Choroid plexus epithelial cell (primary cell): ENCODE measurements around the gene SLC15A5.

Experiments used
- DNase-seq: peaks from one replicate; pipeline ENCODE4 v3.0.0-alpha.2; 2010; ENCODE audit warnings: low read depth
- H3K4me3 ChIP-seq: 2 replicates; pipeline ENCODE4 v1.5.1; 2011; ENCODE audit warnings: low read depth, mild to moderate bottlenecking, control low read depth, low read length, moderate library complexity
- TF ChIP-seq, protein P1 (sequence below): conservative IDR thresholded peaks from 2 replicates; pipeline ENCODE4 v1.5.1; 2011; ENCODE audit warnings: low read depth, mild to moderate bottlenecking, control low read depth, inconsistent platforms, low read length, moderate library complexity

SLC15A5 gene, protein sequence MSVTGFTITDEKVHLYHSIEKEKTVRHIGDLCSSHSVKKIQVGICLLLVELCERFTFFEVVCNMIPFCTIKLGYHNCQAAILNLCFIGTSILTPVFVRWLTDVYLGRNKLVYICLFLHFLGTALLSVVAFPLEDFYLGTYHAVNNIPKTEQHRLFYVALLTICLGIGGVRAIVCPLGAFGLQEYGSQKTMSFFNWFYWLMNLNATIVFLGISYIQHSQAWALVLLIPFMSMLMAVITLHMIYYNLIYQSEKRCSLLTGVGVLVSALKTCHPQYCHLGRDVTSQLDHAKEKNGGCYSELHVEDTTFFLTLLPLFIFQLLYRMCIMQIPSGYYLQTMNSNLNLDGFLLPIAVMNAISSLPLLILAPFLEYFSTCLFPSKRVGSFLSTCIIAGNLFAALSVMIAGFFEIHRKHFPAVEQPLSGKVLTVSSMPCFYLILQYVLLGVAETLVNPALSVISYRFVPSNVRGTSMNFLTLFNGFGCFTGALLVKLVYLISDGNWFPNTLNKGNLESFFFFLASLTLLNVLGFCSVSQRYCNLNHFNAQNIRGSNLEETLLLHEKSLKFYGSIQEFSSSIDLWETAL

GRCh38 chr12:16277585-16277984, at the start of gene SLC15A5:
Gene SLC15A5 (minus strand): TSS chr12:16277685. CDS start chr12:16277685, 0 bp downstream.
- DNase-seq = no peak
- H3K4me3 ChIP-seq = no peak within 1 kb of the TSS
- TF ChIP-seq, protein P1, sequence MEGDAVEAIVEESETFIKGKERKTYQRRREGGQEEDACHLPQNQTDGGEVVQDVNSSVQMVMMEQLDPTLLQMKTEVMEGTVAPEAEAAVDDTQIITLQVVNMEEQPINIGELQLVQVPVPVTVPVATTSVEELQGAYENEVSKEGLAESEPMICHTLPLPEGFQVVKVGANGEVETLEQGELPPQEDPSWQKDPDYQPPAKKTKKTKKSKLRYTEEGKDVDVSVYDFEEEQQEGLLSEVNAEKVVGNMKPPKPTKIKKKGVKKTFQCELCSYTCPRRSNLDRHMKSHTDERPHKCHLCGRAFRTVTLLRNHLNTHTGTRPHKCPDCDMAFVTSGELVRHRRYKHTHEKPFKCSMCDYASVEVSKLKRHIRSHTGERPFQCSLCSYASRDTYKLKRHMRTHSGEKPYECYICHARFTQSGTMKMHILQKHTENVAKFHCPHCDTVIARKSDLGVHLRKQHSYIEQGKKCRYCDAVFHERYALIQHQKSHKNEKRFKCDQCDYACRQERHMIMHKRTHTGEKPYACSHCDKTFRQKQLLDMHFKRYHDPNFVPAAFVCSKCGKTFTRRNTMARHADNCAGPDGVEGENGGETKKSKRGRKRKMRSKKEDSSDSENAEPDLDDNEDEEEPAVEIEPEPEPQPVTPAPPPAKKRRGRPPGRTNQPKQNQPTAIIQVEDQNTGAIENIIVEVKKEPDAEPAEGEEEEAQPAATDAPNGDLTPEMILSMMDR = no peak

DNA sequence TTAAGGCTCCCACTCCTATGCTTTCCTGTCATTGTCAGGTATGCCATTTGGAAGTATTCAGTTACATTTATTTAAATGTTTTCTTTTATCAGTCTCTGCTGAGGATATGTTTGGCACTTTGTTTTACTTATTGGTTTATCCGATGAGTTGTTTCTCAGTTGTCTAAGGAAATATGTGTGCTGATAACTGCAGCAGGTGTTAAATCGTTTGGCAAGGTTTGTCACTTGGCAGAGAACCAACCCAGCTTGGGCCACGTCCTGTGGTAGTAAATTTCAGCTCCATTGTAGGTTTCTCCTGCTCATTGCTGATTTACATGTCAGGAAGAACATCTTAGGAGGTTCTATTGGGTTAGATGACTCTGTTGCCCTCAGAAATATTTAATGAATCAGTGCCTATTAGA, 47.9 kb upstream of the SLC15A5 start:
- DNase-seq = no peak

DNA sequence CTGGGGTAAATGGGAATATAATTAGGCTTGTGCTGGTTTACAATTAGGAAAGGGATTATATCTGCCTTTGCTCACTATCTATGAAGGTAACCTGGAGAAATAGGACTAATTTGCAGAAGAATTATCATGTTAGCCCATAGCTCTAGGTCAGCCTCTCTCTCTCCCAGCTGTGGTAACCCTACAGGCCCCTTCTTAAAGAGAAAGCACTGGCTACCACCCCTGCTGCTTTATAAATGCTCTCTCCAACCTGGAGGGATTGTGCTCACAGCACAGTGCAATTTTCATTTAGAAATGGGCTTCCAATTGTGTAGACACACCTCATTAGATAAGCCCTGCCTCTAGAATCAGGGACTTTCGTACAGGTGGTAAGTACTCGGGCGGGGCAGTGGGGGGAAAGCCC, 47.3 kb upstream of the SLC15A5 start:
- DNase-seq = no peak
- H3K4me3 ChIP-seq = no peak overlapping the region
- TF ChIP-seq, protein P1 = no peak

More for the DNA sequence above, 47.9 kb upstream of the SLC15A5 start:
- H3K4me3 ChIP-seq = no peak overlapping the region
- TF ChIP-seq, protein P1 = no peak

DNA sequence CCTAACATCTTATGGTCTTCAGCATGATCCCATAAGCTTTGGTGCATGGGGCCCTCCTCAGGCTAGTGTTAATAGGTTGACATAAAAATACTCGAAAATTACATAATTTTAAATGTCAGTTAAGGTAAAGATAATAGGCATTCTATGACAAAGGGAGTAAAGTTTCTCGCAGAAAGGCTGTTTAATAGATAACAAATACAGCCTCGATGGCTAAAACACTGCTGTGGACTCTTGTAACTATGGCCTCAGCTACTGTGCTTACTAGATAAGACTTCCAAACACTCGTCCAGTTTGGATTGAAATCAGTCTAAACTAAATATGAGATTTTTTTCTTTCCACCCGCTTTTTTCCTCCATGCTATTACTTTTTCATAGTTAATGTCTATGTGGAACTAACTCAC, 46.8 kb upstream of the SLC15A5 start:
- no peak overlapping the region for H3K4me3 ChIP-seq
- DNase-seq = no peak
- TF ChIP-seq, protein P1 = no peak

DNA sequence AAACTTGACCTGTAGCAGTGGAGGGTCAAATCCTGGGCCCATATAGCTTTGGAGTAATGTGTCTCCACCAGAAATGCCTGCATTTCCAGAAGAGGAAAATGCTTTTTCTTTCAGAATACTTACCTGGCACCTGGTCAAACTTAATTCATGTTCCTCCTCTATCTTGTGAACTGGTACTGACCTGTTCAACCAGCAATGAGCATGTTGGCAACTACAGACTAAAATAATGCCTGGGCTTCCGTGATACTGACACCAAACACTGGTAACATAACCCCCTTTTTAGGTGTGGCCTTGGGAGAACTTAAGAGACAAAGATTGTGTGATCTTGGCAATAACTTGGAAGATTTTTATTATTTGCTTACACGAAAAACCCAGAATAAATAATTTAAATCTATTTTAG, 46.2 kb upstream of the SLC15A5 start:
- H3K4me3 ChIP-seq = no peak overlapping the region
- DNase-seq = no peak
- TF ChIP-seq, protein P1 = no peak

- H3K4me3 ChIP-seq = no peak overlapping the region
- DNase-seq = peak; percentile 48
- TF ChIP-seq, protein P1 = no peak
Measured at GRCh38 chr12:16323010-16323409, 45.5 kb upstream of the SLC15A5 start.

- TF ChIP-seq, protein P1 = no peak
- H3K4me3 ChIP-seq = no peak overlapping the region
- no peak for DNase-seq
Measured at GRCh38 chr12:16310934-16311333, 33.4 kb upstream of the SLC15A5 start.
